Activated CD8-positive, alpha-beta memory T cell treated with anti-CD3 and anti-CD28 coated beads, Interleukin-2, amount 50 U/mL, for 24 hours (primary cell): ENCODE measurements around the gene NKAIN4.

Source experiments
- DNase-seq: peaks from one replicate; pipeline ENCODE4 v3.0.0-alpha.2; 2020; ENCODE audit errors: extremely low read depth

NKAIN4 gene

DNA sequence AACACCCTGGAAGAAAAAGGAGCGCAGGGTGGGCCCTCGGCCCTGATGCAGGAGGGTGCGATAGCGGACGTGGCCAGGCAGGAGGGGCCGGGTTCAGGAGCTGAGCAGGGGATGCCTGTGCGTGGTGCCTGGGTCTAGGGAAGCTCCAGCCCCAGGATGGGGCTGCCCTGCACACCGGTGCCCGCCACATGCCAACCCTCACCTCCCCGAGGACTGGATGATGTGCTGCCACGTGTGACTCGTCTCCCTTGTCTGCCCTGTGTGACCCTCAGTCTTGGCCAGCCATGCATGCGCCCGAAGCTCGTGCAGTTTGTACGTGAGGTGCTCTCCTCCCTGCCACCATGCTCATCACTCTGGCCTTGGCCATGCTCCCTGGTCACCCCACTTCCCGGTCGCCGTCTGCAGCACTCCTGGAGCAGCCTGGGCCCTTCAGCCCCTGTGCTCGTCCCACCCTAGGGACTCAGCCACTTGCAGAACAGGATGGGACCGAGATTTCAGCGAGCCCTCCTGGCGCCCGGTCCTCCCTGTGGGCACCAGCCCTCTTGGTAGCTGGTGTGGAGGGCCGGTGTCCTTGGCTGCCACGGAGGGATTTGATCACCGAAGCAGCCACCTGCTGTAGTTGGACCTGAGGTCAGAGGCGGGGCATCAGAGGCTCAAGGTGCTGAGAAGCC, 34.5 kb upstream of the NKAIN4 start:
- no peak for DNase-seq

DNA sequence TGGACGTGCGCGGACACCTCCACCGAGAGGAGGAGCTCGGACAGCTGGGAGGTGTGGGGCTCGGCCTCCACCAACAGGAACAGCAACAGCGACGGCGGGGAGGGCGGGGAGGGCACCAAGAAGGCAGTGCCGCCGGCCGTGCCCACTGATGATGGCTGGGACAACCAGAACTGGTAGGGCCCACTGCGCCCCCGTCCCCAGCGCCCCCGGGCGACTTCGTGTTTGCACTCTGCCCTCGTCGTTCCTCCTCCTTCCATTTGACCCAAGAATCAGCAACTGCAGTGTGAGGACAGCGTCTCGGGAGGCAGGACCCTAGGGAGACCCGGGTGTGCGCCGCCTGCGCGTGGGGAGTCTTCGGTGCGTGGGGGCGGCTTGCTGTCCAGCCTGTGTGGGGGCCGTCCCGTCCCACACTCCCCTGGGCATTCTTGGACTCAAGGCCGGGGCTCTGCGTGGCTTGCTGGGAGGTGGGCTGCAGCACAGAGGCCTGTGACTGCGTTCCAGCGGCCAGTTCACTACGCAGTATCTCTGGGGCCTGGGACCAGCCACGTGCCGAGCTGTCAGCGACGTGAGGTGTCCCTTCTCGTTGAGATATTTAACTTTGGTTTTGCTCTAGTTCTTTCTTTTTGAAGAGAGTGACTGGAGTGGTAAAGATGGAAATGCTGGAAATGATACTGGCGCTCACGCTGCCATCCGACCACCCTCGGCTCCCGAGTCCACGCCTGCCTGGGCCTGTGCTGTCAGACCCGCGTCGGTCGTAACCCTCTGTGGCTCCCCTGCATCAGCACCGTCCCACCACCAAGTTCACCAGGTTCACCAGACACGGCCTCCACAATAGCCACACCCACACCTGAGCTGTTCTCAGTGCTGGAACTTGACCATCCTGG, 33.7 kb upstream of the NKAIN4 start:
- no peak for DNase-seq

DNA sequence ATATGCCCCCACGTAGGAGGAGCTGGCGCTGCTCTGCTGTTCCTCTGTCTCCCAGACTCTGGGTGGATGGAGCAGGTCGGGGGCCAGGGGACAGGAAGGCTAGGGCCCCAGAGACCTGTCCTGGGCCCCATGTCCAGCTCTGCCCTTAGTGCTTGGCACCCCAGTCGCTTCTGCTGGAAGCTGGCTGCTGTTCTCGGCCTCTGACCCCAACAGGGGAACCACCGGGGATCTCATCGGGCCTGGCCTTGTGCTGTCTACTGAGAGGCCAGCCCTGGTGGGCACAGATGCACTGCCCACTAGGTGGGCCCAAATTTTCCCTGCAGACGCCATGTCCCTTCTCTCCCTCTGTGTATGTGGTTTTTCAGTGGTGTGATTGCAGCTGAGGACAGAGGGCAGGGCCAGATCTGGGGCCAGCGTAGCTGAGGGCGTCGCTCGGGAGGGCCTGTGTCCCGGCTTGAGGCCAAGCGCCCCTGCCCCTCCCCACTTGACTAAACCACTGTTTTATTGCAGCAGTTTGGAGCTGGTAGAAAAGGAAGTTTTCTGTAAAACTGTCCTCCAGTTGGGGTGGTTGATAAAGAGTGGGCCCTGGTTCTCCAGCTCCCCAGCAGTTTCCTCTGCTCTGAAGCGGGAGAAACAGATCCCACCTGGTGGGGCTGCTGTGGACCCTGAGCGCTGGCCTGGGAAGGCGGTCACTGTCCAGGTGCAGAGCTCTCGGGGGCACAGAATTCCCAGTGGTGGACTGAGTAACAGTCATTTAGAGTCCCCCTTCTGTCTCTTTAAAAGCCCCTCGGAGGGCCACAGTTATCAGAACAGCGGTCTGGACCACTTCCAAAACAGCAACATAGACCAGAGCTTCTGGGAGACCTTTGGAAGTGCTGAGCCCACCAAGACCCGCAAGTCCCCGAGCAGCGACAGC, 32.8 kb upstream of the NKAIN4 start:
- DNase-seq = no peak

DNA sequence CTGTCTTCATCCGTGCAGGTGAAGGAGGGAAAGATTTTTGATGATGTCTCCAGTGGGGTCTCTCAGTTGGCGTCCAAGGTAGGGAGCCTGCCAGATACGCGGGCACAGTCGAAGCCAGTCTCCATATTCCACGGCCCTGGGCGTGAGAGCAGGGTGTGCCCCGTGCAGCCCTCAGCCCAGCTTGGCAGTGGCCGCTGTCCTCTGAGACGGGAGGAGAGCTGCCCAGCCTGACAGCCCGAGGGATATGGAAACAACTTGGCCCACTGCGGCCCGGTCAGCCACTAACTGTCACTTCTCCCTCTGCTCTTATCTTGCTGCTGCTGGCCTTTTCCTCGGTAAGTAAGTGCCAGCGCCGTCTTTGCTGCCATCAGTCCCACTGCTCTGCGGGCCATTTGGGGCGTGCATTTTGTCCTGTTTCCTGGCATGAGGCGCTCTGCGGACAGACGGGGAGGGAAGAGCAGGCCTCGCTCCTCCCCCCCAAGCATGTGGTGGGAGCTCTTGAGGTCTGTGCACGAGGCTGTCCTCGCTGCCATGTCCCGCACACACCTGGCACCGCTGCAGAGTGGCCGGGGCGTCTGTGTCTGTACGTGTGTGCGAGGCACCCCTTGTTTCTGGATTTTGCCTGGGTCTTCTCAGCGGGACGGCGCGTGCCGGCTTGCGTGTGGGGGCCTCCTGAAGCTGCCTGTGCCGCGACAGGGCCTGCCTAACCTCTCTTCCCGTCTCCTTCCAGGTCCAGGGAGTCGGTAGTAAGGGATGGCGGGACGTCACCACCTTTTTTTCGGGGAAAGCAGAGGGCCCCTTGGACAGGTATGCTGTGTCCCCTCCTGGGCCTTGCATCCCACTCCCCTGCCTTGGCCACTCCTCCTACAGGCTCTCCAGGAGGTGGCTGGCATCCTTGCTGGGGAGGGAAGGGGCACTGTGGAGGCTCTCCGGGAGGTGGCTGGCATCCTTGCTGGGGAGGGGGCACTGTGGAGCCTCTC, 31.7 kb upstream of the NKAIN4 start:
- no peak for DNase-seq

DNA sequence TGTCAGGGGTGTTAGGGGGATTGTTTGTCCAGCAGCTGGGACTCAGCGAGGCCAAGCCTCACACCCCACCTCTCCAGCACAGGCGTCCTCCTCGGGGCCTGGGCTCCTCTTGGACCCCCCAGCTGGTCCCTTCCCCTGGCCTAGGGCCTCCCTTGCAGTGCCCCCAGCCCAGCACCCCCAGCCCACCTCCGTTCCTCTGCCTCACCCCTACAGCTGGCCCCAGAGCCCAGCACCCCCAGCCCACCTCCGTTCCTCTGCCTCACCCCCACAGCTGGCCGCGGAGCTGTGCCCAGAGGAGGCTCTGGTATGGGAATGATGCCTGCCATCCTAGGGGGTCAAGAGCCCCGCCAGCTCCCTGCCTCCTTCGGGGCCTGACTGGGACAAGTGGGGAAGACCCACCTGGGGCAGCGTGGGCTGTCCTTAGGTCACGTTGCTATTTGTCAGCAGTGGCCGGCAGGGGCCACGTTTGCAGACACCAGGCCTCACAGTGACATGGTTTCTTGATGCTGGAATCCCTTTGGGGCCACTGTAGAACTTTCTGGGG, 30.8 kb upstream of the NKAIN4 start:
- no peak for DNase-seq

DNA sequence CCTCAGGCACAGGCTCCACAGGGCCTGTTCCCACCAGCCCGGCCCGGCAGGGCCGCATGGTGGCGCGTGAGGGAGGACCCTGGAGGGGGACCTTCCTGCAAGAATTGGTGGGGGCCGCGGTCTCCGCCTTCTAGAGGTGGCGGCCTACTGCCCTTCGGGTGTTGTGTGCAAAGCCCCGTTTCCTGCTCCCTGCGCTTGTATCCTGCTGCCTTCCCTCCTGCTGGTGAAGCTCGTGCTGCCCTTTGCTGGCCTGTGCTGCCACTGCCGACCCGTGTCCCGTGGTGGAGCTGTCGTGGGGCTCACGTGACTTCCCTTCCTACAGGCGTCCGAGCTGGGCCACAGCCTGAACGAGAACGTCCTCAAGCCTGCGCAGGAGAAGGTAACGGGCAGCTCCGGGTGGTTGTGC, 30.3 kb upstream of the NKAIN4 start:
- DNase-seq = no peak

DNA sequence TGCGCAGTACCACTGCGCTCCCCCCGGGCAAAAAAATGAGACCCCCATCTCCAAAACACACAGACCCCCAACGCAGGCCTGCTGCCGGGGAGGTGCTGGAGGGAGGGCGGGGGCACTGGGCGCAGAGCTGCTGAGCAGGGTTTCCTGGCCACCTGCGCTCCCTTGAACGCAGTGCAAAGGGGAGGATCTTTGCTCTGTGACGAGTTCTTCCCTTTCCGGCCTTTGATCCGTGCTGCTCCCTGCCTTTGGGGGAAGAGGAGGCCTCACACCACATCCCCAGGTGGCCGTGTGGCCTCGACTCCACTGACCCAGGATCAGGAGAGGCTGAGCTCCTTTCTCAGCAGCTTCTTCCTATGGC, 29.8 kb upstream of the NKAIN4 start:
- no peak for DNase-seq

DNA sequence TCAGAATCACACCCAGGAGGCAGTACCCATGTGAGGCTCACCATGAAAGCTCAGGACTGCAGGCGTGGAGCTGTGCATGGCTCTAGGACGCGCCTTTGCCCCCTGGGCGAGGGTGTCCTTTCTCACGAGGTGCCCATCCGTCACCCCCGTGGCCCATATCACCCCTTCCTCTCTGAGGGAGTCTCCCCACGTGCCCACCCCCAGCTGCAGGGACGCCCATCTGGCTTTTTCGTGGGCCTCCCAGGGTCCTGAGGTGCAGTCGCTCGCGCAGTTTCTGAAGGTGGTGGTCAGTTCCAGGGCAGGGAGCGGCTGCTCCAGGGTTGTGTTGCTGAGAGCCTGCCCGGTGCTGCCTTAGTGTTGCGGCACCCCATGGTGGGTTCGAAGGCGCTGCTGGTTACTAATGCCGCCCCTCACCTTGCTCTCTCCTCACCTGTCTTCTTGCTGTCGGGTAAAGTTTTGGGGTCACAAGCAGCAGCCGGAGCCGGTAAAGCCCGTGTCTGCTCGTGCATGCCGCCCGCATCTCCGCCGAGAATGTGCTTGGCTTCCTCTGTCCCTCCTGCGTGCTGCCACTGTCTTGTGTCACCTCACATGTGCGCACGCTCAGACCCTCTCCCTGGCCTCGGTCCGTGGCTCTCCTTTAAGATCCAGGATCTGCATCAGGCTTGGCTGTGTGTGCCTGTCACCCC, 29.3 kb upstream of the NKAIN4 start:
- DNase-seq = no peak

DNA sequence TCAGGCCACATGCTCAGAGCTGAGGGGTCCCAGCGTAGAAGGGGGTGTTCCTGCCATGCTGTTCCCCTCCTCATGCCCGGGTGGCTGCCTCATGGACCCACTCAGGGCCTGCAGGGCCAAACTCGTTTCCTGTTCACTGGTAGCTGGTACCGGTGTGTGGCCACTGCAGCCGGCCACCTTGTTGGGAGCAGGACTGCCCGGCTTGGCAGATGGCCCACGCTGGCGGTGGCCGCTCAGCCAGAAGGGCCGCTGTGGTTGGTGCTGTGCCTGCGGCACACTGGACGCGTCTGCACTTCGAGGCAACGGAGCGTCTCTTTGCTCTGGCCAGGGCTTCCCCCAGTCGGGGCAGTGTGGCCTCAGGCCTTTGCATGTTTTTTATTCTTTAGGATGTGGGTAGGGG, 28.7 kb upstream of the NKAIN4 start:
- no peak for DNase-seq

DNA sequence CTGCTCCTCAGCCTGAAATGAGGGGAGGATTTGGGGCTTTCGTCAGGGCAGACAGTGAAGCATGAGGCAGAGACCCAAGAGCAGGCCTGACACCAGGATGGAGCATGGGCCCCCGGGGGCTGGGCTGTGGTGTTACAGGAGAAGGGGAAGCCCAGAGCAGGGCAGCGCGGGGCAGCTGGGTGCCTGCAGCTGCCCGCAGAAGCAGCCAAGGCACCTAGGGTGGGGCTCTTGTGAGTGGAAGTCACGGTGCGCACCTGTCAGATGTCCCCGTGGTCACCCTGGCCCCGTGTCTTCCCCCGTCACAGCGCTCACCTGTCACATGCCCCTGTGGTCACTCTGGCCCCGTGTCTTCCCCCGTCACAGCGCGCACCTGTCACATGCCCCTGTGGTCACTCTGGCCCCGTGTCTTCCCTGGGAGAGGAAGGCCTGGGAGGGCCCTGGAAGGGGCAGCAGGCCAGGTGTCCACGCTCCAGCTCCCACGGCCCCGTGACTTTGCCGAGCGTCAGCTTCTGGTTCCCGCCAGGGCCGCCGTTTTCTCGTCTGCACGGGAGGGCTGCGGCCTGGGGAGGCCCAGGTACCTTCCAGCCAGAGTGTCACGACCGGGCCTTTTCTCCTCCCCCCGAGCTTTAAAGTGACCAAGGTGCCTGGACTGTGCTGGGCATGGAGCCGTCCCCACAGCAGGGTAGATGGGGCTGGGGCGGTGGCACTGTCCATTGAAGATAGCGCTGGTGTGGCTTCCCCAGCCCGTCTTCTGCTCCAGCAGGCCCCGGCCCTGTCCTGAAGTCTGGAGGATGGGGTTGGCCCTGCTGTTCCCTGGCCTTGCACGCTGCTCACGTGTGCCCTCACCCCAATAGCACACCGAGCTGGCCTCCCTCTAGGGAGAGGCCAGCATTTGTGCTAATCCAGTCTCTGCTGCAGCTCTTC, 27.7 kb upstream of the NKAIN4 start:
- DNase-seq = no peak

DNA sequence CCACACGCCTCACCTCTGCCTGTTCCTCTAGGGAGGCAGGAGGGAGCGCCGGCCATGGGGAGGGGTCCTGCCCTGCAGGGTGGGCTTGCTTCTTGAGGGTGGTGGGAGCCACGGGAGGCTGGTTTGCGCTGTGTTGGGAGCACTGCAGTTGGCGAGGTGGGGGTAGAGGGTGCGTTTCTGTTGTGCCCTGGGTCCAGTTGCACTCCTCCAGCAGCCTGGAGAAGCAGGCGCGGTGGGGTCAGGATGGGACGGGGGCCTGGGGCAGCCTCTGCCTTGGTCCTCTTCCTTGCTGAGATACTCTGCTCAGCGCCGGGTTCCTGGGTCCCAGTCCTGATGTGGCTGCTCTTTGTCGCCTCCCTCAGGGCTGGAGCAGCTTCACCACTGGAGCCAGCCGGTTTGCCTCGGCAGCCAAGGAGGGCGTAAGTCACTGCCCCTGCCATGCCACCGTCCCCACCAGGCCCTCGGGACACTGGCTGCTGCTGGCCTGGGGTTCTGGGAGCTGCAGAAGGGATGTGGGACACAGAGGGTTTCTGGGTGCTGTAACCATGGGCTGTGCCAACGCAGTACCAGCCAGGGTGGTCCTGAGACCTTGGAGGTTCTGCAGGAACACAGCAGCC, 26.8 kb upstream of the NKAIN4 start:
- no peak for DNase-seq

DNA sequence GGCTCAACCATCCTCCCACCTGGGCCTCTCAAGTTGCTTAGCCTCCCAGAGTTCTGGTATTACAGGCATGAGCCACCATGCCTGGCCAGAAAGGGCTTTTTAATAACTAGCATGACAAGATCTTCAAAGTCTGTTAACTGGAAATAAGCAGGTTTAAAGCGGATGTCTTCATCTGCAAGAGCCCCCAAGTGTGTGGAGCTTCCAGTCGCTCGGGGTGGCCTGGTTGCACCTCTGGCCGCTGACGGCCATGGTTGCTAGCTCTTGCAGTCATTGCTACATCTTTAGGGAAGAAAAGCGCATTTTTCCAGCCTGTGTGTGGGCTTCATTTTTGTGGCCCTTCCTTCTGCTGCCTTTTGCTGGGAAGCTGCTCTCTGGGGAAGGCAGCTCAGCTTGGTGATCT, 26.1 kb upstream of the NKAIN4 start:
- no peak for DNase-seq

DNA sequence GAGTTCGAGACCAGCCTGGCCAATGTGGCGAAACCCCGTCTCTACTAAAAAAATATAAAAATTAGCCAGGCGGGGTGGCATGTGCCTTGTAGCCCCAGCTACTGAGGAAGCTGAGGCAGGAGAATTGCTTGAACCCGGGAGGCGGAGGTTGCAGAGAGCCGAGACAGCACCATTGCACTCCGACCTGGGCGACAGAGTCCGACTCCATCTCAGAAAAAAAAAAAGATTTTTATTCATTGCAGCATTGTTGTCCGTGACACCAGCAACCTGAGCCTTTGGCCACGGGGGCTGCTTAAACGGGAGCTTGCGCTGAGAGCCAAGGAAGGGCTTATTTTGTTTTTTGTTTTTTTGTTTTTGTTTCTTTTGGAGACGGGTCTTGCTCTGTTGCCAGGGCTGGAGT, 25.7 kb upstream of the NKAIN4 start:
- DNase-seq = no peak

DNA sequence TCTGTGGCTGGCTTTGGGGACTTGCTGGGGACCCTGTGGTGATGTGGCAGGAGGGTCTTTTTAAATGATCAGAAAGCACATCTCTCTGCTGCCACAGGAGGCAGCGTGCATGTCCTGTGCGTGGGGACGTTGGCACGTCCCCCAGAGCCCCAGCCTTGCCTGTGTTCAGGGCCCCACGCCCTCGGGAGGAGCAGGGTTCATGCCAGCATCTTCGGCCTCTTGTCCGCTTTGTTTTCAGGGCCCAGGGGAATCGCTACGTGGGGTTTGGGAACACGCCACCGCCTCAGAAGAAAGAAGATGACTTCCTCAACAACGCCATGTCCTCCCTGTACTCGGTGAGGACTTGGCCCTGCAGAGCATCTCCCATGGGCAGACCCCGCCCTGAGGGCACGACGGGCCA, 24.4 kb upstream of the NKAIN4 start:
- no peak for DNase-seq

DNA sequence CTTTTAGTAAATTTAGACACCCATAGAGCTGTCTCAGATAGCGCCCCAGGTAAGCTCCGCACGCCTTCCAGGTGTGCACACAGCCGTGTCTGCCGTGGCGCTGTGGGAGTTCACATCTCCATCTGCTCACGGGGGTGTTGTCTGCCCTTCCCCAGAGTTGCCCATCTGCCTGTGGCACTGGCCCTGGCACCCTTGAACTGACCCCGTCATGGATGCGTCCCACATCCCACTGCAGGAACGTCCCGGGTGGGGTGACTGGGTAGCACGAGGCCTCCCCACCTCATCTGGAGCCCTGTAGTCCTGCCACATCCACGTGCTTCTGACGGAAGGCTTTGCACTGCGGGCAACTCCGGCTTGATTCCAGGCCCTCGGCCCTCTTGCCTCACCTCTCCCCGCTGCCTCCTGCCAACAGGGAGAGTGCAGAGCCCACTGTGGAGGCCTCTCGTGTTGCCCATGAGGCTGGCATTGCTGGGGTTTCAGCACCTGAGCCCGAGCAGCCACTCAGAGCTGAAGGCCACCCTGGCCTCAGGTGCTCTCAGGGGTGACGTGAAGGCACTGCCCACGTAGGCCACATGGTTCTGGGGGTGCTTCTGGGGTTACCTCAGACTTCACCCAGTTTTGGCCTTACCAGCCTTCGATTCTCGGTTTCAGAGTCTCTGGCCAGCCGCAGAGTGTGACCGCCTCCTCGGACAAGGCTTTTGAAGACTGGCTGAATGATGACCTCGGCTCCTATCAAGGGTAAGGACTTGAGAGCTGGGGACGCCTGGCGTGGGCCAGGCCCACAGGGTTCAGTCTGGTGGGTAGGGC, 23.4 kb upstream of the NKAIN4 start:
- DNase-seq = no peak

DNA sequence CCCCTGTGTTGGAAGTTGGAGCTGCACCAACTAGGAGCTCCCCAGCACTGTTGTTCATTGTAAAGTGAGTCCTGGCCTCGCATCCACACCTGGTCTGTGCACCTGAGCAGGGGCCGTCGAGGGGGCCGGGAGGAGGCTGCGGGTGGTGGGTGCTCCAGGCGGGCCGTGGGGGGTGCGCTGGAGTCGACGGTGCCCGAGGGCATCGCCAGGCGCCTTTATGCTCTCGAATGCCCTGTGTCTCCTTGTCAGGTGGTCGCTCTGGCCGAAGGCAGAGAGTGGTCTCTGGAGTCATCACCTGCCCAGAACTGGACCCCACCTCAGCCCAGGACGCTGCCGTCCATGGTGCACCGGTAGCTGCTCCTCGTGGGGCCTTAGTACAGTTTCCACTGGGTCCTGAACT, 22.7 kb upstream of the NKAIN4 start:
- no peak for DNase-seq

DNA sequence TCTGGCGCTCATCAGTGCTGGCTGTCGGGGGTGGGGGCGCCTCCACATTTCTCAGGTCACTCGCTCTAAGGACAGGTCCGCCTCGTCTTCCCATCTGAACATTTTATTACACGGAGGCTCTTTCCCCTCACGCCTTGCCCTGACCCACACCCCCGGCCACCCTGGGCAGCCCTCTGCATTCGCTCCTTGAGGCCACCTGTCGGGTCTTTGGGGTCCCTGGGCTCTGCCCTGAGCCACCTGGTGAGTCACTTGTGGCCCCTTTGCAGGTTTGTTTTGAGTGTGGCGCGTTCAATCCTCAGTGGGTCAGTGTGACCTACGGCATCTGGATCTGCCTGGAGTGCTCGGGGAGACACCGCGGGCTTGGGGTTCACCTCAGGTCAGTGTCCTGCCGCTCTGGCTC, 21.6 kb upstream of the NKAIN4 start:
- no peak for DNase-seq
